Hematopoietic multipotent progenitor cell treated with erythropoietin and hydrocortisone succinate and interleukin-3 and kit ligand, for 4 days (in vitro differentiated cells): Measurements from ENCODE around the gene BMI1.
"Not testable (repeated sequence)": the region's sequence is repeated elsewhere in the genome, so short reads cannot be mapped to it uniquely, and the experiment has no call there.

Experiments used
- DNase-seq: peaks from one replicate; pipeline ENCODE4 v3.0.0-alpha.2; 2015

Gene BMI1

DNA sequence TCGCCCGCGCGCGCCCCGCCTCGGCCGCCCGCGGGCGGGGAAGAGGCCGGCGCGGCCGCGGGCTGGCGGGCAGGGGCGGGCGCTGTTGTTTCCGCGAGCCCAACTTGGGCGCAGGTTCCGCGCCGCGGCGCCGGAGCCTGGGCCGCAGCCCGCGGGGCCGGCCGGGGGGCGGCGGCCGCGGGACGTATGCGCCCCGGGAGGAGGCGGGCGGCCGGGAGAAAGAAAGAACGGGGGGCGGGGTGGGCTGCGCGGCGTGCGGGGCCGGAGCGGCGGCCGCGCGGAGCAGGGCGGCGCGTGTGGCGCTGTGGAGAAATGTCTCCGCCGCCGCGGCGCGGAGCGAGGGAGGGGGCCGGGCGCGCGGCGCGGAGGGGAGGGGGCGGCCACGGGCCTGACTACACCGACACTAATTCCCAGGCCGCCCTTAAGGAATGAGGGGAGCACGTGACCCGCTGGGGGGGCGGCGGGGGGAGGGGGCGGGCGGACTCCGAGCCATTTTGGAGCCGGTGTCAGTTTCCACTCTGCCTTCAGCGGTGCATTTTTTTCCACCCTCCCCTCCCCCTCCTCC, at the start of gene BMI1:
Gene BMI1 (plus strand): TSS at position 509 of the 565 bp plus-strand sequence. CDS start 5,351 bp downstream, outside the sequence.
- peak; percentile 88 for DNase-seq

DNA sequence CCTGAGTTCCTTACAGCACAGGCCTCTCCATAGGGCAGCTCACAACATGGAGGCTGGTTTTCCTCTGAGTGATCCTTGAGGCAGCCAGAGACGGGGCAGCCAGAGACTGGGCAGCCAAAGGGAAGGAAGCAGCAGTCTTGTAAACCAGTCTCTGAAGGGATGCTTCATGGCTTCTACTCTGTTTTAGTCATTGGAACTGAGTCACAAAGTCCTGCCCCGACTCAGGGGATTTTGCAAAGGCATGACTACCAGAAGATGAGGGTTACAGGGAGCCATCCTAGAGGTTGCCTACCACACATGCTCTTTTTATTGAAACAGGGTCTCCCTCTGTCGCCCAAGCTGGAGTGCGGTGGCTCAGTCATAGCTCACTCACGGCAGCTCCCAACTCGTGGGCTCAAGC, 49.1 kb upstream of the BMI1 start:
- DNase-seq, result no peak

DNA sequence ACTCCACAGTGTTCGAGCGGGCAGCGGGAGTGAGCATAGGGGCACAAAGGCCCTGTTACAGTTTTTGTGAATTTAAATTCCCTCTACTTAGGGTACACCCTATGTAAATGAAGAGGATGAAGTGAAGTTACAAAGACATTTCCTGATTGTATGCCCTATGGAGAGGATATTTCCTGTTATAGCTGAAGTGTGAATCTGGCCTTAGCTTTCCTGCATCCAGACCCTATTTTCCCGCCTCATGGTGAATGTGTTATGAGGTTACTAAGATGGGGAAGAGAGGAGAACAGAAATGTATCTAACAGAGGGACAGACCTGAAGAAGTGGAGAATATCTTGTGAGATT, 42.5 kb upstream of the BMI1 start:
- DNase-seq, result no peak

DNA sequence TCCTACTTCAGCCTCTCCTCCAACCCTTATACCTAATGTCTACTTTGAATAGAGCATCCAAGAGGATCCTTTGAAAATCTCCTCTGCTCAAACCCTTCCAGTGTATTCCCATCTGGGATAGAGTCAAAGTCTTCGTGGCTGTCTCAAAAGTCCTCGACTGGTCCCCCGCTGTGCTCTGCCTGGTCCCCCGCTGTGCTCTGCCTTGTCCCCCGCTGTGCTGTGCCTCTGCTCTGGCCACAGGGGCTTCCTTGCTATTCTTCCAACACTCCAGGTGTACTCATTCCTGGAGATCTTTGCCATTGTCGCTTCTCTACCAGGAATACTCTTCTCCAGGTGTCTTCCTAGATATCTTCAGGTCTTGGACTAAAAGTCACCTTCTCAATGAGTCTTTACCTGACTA, 40.8 kb upstream of the BMI1 start:
- DNase-seq, result no peak

- DNase-seq, result no peak
These were observed 35.8 kb upstream of the BMI1 start for GRCh38 chr10:22285130-22285529.

GRCh38 chr10:22293747-22294404, 27.0 kb upstream of the BMI1 start:
- no peak for DNase-seq

GRCh38 chr10:22294694-22295093, 26.2 kb upstream of the BMI1 start:
- no peak for DNase-seq

- DNase-seq, result no peak
These were observed 19.7 kb upstream of the BMI1 start for GRCh38 chr10:22301193-22301592.

DNA sequence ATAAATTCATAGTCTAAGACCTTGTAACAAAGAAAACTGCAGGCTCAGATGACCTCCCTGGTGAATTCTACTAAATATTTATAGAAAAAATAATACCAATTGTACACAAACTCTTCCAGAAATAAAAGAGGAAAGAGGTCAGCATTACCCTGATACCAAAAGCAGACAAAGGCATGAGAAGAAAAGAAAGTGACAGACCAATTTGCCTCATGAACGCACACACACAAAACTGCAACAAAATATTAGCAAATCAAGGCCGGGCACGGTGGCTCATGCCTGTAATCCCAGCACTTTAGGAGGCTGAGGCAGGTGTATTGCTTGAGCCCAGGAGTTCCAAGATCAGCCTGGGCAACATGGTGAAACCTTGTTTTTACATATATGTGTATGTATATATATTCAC, 17.4 kb upstream of the BMI1 start:
- no peak for DNase-seq

DNA sequence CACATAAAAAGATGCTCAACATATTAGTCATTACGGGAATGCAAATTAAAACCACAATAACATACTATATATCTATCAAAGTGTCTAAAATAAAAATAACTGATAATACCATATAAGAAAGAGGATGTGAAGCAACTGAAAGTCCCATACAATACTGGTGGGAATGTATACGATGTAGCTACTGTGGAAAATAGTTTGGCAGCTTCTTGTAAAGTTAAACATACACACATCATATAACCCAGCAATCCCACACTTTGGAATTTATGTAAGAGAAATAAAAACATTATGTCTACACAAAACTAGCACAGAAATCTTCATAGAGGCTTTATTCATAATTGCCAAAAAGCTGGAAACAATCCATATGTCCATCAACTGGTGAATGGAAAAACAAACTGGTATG, 15.2 kb upstream of the BMI1 start:
- no peak for DNase-seq

DNA sequence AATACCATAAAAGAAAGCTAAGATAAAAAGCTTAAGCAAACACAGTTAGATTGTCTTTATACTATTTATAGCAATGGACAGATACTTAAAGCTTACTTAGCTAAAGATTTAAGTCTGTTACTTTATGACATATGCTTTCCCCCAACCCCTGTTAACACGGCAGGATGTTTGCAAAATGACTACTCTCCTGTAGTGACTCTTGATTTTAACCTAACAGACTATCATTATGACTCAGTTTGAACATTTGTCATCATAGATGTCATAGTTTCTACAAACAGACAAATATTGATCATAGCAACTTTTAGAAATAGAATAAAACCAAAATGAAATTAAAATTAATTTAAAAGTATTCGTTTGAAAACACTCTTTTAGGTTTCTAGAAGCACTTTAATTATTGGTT, 12.5 kb upstream of the BMI1 start:
- DNase-seq, result no peak

DNA sequence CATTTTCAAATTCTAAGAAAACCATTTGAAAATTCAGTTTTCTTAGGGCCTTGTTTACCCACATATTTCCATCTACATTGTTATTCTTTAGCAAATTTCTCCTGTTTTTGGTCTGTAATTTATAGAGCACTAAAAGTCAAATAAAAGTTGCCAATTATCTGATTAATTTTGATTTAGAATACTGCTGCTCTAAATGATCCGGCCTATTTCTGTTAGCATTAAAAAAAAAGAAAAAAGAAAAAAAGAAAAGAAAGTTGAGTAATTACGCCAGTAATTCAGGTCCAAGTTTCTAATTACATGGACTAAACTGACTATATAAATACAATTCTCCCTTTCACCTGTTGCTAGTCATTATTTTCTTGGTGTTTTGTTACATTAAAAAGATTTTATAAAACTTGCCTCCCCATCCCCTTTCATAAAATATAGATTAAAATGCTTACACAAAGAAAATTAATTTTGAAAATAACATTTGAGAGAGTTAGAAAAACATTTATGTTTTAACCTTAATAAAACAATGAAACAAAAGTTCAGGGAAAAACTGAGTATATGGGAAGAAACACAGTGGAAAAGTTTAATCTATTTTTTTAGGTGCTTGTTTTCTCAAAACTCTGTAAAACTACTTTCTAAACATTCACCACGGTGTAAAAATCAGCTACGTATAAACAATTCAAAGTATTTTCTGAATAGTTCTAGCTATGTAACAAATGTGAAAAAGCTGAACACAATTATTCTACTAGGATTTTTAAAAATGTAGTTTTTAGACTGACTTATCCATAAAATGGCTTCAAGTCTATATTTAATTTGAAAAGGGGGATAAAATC, 11.5 kb upstream of the BMI1 start:
- DNase-seq, result no peak

GRCh38 chr10:22310012-22310411, 10.9 kb upstream of the BMI1 start:
- not testable (repeated sequence) for DNase-seq

GRCh38 chr10:22310928-22311327, 10.0 kb upstream of the BMI1 start:
- DNase-seq, result no peak

GRCh38 chr10:22314852-22315251, 6.0 kb upstream of the BMI1 start:
- DNase-seq, result peak; percentile 63

- DNase-seq, result peak; percentile 55
These were observed 5.2 kb upstream of the BMI1 start for GRCh38 chr10:22315455-22316285.

DNA sequence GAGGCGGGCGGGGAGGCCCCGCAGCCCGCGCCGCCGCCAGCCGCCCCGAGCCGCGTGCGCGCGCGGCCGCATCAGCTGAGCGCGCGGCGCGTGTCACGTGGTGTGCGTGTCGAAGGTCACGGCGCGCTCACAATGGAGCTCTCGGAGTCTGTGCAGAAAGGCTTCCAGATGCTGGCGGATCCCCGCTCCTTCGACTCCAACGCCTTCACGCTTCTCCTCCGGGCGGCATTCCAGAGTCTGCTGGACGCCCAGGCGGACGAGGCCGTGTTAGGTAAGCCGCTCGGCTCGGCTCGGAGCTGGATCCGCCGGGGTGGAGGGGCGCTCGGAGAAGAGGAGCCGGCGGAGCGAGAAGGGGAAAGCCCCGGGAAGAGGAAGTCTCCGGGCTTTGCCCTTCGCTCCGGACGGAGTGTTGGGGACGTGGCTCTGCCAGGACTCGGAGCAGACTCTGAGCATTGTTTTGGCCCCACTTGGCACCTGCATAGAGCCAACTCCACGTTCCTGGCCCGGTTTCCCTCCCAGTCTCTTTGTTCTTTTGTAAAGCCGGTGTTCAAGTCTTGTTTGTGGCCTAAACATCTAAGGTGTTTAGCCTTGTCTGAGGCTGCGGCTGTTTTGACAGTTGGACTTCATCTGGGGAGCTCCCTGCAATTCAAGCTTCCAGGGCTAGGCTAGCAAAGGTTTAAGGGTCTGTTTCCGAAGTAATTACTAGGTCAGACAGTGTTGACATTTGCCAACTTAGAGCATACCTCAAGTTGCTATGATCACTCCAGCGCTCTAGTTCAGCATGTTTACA, 4.4 kb upstream of the BMI1 start, which contains the start of gene COMMD3:
Gene COMMD3 (plus strand): TSS at position 103 of the 790 bp plus-strand sequence. CDS start 30 bp downstream, at position 133.
- DNase-seq, result peak; percentile 93

DNA sequence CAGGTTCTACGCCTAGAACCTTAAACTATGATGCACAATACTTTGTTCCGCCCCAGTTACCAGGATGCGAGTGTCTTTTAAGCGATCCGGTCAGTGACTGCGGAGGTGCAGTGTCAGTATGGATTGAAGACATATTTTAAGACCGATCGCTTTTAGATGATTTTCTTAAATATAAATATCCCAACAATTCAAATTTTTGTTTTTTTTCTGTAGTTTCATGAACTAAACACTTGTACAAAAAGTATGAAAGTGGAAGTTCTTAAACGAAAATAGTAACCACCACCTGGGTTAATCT, 3.9 kb upstream of the BMI1 start:
- DNase-seq, result peak; percentile 72

DNA sequence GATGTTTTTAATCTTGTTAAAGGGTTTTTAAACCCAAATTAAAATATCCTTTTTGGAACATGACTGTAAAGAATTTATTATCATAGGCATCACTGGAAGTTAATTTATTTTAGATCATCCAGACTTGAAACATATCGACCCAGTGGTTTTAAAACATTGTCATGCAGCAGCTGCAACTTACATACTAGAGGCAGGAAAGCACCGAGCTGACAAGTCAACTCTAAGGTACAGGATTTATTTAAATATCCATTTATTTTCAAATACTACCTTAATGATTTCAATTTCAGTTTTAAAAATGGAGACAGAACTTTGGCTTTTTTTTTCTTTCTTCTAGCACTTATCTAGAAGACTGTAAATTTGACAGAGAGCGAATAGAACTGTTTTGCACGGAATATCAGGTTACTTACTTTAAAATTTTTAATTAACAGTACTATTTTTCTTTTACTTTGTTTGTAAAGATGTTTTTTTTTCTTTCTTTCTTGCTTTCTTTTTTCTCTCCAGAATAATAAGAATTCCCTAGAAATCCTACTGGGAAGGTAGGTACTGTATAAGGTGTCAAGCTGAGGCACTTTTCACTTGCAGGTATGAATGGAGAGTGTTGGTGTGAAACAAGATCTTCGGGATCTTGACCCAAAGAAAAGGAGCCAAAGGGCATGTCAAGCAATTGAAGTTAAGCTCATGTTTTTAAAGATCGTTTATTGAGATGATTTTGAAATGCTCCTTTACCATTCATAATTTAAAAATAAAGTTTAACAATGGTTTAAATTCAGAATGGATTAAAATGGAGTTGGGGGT, 2.9 kb upstream of the BMI1 start:
- no peak for DNase-seq

DNA sequence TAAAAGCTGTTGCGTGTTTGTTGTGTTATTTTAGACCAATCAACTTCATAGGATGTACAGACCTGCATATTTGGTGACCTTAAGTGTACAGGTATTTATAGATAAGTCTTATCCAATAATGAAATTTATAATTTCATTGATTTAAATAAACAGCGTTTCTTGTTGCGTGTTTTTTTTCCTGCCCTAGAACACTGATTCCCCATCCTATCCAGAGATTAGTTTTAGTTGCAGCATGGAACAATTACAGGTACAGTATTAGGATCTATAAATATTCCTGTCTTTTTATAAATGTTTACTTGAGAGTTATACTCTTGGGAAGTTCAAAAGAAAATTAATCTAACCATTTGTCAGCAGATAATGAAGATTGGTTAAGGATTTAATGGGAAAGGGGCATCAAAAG, 2.1 kb upstream of the BMI1 start:
- no peak for DNase-seq

DNA sequence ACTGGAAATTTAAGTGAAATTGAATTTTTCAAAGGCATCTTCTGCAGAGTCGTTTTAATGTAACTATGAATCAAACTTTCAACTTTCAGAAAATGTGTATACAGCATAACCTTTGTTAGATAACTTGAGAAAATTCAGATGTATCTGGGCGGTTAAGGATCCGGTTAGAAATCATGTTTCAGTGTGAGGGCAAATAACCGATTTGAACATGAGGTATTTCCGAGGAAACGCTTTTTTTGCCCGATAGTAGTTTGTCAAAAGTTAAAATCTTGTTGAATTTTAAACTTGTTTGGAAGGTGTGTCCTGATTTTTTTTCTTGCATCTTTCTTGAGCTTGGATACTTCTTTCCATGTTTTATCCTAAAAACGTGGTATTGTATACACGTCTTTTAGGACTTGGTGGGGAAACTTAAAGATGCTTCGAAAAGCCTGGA, 1.3 kb upstream of the BMI1 start:
- DNase-seq, result no peak
